DMS79 treated with DMSO at 0.1 percent for 48 hours (cell line): ENCODE data around the gene CCDC184.
A peak's percentile ranks its signal among the peaks of the same experiment; 100 is the strongest.
"Not testable (repeated sequence)": the region's sequence is repeated elsewhere in the genome, so short reads cannot be mapped to it uniquely, and the experiment has no call there.

Experiments used
- DNase-seq: peaks from one replicate; lab custom pipeline; 2025; lab: John Stamatoyannopoulos, UW

CCDC184 gene

GRCh38 chr12:48183091-48183875 lies at the start of gene CCDC184:
TSS of gene CCDC184 (plus strand) at chr12:48183644. CDS start at chr12:48184123, 479 bp downstream.
- DNase-seq: peak; percentile 82

GRCh38 chr12:48135027-48135426 lies 48.4 kb upstream of the CCDC184 start:
- DNase-seq: no peak

DNA sequence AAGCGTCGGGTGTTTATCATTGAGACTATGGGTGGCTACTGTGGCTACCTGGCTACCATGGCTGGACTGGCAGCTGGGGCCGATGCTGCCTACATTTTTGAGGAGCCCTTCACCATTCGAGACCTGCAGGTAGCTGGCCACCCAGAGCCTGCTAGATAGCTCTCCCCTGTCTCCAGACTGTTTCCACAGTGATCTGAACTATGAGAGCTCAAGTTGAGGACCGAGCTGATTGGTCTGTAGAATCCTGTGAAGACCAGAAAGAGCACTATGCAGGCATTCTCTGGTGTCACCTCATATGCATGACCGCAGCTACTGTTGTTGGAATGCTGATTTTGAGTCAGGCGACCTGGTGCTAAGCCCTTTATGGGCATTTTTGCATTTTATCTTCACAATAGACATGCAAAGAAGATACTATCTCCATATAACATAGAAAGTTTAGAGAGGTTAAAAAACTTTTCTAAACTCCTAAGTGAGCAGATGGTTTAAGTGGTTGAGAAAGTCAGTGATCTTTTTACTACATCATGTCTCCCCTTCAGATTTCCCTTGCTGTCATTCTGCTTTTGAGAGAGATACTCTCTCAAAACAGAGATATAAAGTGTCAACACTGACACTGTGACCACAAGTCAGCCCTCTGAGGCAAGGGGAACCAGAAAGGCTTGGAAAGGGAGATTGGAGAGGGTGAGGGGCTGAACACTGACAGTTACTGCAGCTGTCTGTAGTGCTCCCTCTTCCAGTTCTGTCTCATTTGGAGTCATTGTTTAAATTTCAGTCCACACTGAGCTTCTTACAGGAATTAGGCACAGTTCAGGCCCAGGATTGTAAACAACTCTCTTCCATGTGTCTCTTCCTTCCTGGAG lies 40.4 kb upstream of the CCDC184 start:
- no peak for DNase-seq

- no peak for DNase-seq
Observed at GRCh38 chr12:48143898-48144297, 39.5 kb upstream of the CCDC184 start.

DNA sequence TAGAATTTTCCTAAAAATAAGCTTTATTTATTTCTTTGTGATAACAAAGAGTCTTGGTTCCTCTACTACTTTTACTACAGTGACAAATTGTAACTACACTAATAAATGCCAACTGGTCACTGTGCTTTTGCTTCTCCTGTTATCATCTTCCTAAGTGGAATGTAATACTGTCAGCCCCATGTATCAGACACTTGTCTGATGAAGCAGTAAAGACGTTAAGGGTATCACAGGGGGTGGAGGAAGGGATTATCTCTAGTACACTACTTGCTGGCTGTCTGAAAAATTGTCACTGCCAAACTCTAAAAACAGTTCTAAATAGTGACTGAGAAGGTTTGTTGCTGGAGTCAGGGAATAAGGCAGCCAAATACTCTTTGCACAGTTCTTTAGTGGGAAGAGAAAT lies 37.5 kb upstream of the CCDC184 start:
- DNase-seq: no peak

DNA sequence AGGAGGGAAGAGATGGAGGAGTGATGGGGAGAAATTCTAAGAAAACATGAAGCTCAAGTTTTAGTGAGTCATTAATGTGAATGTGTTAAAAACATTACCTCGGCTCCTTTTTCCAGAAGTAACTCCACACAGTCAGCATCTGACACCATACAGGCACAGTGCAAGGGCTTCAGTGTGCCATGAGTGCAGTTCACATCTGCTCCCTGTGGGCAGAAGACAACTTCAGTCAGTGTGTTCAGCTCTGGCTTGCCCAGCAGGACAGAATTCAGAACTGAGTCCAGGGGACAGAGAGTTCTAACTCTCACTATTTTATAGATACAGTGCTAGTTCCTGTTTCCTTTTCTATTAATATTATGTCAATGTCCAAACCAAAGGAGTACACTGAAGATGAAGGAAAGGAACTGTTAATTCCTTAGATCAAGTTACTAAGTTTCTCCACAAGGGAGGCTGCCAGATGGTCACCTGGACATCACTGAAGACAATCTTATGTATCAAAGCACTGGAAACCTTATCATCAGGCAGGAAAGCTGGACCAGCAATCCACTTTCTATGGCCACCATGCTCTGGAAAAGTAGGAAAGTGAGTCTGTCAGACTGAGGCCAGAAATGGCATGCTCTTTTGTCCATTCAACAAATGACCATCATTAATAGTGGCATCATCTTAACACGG lies 32.2 kb upstream of the CCDC184 start:
- no peak for DNase-seq

DNA sequence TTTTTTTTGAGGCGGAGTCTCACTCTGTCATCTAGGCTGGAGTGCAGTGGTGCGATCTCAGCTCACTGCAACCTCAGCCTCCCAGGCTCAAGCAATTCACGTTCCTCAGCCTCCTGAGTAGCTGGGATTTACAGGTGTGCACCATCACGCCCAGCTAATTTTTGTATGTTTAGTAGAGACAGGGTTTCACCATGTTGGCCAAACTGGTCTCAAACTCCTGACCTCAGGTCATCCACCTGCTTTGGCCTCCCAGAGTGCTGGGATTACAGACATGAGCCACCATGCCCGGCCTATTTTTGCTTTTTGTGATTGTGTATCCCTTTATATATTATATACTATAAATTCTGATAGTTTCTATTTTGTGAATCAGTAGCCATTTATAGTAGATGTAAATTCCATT lies 27.7 kb upstream of the CCDC184 start:
- DNase-seq: not testable (repeated sequence)

DNA sequence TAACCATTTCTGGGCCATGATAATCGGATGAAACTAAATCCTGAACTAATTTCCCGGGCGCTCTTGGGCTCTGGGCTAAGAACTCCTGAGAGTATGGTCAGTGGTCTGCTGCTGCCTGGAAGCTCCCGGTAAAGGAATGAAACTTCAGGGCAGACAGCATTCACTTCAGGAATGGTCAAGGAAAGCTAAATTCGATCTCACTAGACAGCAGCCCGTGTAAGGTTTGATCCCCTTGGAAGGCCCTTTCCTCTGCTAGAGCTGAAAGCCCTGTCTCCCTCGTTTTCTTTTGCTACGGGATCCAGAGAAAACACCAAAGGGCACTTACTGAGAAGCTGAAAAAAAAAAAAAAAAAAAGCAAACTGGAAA lies 26.8 kb upstream of the CCDC184 start:
- DNase-seq: no peak

DNA sequence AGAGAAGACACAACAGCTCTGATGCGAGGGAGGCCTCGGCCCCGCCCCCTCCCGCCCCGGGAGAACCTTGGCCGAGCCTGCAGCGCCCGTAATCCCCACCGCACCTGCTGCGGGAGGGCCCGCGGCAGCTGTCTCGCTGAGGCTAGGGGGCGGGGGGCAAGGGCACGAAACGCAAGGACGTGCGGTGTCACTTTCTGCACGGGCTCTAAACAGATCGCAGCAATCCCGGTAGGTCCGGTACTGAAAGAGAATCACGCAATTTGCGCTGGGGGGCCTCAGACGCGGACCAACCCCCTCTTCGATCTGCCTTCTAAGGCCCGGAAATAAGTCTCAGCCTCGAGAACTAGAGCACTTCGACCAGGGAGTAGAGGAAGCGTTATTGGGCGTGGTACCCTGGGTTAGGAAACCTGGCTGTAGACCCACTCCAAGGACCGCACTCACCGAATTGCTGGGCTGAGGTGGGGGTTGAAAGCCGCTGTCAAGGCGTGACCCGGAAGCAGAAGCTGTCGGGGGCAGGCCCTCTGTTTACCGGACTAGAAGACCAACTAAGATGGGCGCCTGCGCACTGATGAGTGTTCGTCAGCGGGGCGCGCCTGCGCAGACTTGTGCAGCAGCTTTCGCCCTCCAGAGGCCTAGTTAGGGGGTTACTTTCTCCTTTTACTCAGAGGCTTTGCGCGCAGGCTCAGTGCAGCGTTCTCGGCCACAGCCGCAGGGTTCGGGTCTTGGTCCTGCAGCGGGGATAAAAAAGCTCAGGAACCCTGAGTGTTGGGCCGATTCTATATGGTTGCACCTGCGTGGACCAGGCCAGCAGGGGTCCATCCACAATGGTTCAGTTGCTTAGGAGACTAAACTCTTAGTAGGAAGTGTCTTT lies 26.2 kb upstream of the CCDC184 start, which contains the start of gene ASB8:
Gene ASB8, minus strand, starts transcription at position 498 of the 871 bp plus-strand sequence. CDS start 4,019 bp downstream, outside the sequence.
- peak; percentile 98 for DNase-seq

DNA sequence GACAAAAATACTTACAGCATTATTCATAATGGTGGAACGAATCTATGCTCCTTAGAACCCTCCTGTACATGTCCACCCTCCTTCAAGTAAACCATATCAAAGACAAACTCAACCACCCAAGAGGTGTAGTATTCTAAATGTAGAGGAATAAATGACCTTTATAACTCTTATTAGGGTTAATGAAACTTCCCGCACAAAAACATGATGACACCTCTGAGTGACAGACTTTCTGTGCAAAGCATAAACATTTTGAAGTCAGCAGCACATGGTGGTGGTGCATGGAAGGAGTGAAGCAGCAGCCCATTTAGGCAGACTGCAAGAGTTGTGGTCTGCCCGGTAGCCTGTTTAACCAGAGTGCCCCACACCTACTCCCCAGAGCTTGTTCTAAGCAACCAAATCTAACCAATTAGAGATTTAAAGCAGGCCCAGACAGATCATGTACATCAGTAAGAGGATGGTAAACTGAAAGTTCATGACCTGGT lies 25.5 kb upstream of the CCDC184 start:
- no peak for DNase-seq

DNA sequence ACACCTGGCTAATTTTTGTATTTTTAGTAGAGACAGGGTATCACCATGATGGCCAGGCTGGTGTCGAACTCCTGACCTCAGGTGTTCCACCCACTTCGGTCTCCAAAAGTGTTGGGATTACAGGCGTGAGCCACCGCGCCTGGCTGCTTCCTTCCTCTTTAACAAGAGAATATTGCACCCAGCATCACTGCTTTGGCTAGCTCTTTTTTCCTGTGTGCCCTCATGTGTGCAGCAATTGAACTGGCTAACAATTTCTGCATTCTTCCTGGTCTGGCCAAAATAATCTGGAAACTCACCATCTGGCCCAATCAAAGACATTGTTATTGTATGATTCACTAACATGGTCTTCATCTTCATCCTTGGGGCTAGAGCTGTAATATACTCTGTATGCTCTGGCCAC lies 23.4 kb upstream of the CCDC184 start:
- DNase-seq: no peak

GRCh38 chr12:48160807-48161206 lies 22.6 kb upstream of the CCDC184 start:
- no peak for DNase-seq

GRCh38 chr12:48163150-48163747 lies 20.2 kb upstream of the CCDC184 start:
- DNase-seq: no peak

DNA sequence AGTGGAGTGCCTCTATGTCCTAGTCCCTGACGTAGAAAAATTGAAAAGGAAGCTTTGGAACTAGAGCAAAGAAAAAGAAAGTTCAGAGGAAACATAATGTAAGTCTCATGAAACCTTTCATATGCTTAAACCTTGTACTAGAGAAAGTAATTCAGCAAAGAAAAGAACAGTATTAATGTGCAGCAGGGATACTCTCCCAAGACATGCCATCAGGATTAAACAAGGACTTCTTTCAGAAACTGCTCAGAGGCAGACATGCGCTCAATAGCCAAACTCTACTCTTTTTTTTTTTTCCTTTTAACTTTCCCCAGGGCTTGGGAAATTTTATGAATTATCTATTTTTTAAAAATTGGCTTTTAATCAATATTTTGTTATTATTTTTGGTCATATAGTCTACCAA lies 19.0 kb upstream of the CCDC184 start:
- no peak for DNase-seq

DNA sequence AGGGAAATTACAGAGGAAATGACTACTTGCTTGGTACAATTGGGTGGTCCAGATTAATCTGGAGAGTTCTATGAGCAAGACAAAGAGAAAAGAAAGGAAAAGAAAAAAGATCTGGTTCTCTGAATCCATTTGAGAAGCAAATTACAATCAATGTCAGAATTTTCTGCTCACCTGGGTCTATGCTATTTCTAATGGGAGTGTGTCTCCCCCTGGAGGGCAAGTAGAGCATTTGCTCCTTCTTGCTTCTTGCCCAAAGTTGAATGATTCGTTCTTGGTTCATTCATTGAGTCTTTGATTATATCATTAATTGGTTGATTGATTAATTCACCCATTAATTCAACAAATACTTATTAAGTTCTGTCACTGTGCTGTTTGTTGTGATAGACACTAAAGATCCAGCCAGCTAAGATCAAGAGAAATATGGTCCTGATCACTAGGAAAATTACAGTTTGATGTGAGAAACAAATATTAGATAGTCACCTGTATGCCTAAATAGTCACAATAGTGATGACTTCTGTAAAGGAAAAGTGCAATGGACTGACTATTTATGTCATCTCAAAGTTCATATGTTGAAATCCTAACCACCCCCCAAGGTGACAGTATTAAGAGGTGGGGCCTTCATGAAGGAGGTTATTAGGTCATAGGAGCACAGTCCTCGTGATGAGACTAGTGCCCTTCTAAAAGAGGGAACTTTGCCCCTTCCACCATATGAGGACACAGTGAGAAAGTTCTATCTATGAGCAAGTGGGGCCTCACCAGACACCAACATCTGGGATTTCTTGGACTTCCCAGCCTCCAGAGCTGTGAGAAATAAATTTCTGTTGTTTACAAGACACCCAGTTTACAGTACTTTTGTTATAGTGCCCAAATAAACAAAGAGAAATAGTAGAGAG lies 18.1 kb upstream of the CCDC184 start:
- DNase-seq: peak; percentile 47

DNA sequence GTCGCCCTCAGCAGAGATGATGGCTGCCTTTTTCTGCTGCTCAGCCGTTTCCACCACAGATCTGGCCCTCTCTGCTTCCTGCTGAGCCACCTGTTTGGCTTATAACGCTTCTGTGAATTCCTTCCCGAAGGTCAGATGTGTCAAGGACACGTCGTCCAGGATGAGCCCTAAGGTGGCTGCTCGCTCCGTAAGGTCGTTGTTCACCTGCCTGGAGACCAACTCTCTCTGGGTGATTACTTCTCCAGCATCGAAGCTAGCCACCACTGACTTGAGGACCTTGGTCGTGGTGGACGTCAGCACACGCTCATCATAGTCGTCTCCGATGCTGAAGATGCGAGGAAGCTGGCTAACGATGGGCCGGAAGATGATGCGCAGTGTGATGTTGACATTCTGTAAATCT lies 14.4 kb upstream of the CCDC184 start:
- DNase-seq: no peak

- DNase-seq: no peak
Observed at GRCh38 chr12:48175613-48176416, 7.6 kb upstream of the CCDC184 start.

DNA sequence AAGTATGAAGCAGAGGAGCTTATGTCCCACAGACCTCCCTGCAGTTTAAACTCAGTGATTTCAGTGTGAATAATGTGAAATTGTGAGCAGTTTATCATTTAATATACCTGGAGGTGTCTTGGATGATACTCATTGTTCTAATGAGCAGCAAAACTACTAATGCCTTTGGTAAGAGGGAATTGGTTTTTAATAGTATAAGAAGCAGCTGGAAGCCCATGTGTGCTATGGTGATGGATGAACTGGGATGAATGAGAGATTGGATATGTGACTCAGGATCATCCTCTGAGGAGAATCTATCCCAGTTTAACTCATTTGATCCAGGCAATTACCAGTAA lies 7.1 kb upstream of the CCDC184 start:
- no peak for DNase-seq

GRCh38 chr12:48177982-48178381 lies 5.5 kb upstream of the CCDC184 start:
- no peak for DNase-seq
